ENCODE data around the gene OPCML. TPM values are rescaled to one million over a fixed set of nuclear protein-coding genes. Genes with fewer than 3 reads are reported as not detected.

The OPCML gene
- total RNA-seq, 1 donor from 2014 or later = not detected

DNA sequence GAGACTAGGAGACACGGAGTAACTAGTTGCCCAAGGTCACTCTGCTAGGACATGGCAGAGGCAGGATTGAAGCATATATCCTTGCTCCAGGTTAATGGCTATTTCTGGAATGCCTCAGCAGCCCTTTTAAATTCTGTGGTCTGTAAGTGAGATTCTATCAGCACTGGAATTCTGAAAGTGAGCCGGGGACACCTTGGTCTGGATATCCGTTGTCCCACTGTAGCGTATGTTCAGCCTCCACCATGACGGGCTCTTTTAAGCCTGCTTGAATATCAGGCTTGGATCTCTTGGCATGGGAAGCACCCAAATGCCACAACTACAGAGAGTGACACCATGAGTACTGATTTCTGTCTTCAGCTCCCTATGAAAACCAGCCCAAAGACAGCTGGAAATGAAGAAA, 254.4 kb downstream of the OPCML start:
- no peak for DNase-seq

DNA sequence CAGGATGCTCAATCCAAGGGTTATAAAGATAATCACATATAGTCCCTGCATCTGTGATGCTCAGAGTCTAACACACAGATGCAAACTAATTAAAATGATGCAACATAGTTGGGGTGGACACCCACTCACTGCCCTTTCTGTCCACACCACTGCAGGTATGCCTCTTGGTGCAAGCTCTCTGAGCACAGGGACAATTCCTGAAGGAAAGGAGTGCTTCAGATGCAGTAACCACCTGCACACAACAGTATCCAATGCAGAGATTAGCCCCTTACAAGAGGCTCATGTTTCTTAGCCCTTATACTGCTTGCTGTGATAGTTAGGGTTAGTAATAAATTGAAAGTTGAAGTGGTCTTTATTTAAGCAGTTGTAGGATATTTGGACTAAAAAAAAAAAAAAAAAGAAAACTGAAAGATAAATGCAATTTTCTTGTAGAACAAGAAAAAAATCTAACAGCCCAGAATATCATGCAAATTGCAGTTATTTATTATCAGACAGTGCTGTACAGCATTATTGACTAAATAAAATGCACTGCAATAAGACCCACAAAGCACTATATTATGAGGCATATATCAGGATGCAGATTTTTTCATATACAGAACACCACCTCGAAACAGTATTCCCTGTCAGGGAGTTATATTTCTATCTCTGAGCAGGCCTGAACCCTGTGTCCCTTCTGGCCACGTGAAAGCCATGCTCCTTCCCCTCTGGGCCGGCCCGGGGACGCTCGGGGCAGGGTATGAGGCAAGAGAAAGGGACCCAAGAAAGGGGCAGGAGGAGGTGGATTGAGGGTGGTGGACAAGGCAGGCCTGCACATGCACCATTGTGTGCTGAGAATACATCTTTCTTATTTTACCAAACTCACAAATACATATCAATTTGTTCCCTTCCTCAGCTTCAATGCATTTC, 260.2 kb downstream of the OPCML start:
- no peak for DNase-seq

DNA sequence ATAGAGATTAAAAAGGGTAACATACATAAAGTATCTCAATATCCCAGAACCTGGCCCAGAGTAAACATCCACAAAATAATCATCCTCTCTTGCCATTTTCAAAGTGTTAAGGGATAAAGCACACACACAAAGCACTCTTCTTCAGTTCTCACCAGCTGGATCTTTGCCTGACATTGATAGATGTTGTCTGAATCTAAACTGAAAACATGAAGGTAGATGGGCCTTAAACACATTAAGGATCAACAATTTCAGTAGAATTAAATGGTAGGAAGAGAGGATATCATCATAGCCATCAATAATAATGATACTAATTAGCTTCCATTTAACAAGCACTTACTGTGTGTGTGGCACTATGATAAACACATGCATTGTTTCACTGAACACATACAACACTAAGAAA, 261.1 kb downstream of the OPCML start:
- DNase-seq = no peak

DNA sequence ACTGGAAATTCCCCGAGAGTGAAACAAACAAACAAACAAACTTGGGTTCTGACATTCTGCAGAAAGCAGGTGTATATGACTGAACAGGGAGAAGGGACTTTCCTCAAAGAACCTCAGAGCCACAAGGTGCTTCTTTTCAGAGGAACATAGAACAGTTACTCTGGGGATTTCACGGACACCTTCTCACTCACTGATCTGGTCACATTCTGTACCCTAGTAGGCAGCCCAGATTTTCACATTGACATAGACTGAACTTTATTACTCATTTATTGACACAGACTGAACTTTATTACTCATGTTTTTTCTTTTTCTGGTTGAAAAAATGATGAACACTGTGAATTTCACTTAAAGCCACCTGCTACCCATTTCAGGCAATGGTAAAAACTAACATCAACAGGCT, 263.0 kb downstream of the OPCML start:
- no peak for DNase-seq

DNA sequence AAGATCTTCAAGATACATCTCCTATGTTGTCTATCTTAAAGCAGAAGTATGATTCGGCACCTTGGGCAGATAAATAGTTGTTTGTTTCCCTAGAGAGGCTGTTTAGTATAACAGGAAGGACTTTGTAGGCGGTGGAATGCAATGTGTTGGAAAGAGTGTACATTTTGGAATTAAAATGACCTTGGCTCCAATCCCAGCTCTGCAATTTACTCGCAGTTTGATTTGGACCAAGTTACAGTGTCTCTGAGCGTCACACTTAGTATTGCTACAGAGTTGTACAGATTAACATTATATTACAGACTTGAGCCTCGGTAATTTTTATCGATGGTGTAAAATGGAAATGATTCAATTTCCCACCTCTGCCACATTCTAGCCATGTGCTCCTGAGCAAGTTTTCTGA, 265.3 kb downstream of the OPCML start:
- DNase-seq = no peak

DNA sequence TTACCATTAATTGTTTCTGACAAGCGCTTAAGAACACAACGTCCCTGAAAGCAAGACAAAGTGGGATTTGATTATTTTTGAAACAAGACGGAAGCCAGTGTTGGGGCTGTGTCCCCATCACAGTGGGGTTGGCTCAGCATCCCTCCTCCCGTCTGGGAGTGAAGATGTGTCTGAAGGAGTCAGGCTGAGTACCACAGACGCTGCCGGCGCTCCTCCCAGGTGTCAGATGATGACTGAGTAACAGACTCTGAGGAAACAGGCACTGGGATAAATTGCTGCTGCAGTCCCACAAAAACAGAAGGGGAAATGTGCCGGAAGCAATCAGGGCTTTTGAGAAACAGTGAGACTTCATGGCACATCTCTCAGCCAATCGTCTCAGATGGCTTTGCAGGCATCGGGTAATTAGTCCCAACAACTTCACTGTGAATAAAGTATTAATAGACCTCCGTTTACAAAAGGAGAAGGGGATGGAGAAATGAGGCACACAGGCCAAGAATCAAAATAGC, 266.7 kb downstream of the OPCML start:
- no peak for DNase-seq

DNA sequence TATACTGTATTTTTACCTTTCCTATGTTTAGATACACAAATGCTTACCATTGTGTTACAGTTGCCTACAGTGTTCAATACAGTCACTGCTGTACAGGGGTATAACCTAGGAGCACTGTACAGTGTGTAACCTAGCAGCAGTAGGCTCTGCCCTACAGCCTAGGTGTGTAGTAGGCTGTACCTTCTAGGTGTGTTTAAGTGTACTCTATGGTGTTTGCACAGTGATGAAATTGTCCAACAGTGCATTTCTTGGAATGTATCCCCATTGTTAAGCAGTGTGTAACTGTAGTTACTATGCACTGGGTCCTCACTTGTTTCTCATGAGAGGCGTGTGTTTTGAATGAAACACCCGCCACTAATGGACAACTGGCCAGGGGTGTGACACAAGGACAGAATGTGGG, 269.0 kb downstream of the OPCML start:
- no peak for DNase-seq

DNA sequence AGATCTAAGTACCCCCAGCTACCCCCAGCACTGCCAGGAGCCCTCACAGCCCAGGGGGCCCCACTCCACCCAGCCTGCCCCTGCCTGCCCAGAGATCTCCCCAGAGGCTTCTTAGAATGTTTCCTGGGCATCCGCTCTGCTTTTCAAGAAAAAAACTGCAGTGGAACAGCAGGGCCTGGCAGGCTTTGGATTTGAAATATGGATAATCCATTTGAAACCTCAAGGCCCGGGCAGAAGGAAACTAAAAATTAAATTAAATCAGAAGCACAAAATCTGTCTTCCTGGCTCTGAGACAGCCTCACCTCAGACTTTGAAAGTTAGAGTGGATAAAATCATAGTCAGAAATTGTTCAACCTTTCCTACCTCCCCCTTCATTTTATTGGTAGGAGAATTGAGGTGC, 273.6 kb downstream of the OPCML start:
- DNase-seq = no peak

DNA sequence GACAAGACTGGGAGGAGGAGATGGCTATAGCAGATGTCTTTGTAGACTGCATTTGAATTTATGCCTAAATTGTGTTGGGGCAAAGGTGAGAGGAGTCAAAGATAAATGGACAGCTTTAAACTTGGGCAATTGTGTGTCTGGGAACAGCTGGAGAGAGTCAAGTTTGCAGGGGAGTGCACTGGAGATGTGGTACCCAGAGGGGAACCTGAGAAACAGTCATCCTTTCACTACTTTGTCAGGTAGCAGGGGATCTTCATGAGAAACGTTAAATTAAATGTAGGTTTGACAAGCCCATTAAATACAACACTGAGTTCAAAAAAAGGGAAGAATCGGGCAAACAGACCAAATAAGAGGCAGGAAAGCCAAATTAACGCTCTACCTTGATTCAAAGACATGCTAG, 277.7 kb downstream of the OPCML start:
- DNase-seq = no peak

DNA sequence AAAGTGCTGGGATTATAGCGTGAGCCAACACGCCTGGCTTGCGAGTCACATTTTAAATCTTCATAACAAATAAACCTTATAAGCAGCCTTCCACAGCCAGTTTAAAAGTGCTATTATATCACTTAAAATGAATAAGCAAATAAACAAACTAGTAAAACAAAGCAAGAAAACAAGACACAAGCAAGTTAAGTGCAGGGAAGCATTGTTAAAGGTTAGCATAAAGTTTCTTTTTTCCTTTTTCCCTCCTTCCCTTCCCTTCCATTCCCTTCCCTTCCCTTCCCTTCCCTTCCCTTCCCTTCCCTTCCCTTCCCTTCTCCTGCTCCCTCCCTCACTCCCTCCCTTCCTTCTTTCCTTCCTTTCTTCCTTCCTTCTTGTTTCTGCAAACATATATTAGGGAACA, 278.7 kb downstream of the OPCML start:
- no peak for DNase-seq

DNA sequence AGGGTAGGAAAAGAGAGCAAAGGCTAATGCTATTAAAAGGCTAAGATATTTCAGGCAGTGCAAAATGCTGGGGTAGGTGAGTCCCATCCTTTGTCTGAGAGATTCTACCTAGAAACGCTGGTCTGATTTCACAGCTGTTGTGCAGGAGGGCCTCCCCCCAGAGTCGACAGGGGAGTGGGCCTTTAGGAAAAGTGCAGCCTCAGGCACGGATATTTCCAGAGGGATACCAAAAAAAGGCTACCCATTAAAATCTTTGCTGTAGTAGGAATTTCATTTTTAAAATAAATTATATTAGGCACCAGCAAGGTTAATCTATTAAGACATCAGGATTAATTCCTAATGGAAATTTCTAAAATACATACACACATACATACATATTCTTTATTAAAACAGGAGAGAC, 280.5 kb downstream of the OPCML start:
- no peak for DNase-seq

DNA sequence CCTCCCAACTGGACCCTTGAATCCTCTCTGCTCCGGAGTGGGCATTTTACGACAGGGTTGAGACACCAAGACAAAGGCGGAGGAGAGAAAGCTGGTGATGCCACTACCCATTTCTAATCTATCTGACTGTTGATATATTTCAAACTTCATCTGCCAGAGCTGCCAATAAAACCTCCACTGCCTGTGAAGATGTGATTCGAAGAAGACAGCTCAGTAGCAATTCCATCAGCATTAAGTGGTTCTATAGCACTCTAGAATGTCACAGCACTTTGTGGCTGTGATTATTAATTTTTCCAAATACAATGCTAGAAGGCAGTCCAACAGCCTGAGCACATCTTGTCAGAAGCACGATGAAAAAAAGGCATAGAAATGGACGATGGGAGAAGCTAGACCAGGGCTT, 282.8 kb downstream of the OPCML start:
- no peak for DNase-seq

DNA sequence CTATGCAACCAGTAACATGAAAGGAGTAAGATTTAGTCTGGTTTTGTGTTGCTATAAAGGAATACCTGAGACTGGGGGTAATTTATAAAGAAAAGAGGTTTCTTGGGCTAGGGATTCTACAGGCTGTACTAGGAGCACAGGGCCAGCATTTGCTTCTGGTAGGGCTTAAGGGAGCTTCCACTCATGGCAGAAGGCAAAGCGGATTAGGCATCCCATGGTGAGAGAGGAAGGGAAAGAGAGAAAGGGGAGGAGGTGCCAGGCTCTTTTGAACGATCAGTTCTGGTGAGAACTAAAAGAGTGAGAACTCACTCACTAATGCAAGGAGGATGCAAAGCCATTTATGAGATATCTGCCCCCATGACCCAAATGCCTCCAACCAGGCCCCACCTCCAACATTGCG, 283.2 kb downstream of the OPCML start:
- no peak for DNase-seq

DNA sequence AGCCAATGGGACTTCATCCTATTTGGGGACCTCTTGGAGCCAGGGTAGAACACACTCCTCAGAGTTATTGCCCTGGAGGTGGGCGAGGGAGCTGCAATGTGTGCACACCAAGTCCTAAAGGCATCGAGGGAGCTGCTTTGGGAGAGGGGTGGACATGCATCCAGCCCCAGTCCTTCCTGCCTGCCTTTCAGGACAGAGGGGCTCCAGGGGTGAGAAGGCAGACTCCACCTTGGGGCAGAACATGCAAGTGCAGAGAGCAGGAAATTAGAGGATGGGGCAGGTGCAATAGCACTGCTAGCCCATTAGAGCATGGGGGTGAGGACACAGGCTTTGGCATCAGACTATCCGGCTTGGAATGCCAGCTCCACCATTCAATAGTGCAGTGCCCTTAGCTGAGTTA, 288.5 kb downstream of the OPCML start:
- no peak for DNase-seq

DNA sequence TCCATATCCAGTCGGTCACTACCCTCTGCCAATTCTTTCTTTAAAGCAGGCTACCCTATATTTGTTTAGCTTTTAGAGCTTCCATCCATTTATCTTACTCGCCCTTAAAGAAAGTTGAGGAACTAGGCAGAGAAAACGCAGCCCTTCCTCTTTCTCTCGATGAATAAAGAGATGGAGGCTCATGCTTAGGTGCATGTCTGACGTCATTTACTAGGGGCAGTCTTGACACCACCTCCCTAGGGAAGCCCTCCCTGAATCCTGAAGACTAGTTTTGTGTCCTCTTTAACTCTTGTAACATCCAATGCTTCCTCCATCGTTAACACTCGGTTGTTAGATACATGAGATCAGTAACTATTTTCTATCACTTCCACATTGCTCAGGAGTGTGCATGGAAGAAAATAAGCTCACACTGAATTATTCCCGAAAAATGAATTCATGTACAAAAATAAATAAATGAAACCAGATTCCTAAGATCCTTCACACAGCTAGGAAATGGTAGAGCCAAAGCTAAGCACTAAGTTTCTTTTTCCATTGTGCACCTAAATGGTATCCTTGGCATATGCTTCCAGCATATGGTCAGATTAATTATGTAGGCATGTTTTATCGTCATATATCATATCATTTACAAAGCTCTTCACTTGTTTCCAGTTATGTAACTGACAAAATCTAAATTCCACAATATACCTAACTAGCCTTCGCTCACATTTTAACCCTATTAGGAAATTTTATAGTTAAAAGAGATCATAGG, 291.2 kb downstream of the OPCML start:
- DNase-seq = no peak

DNA sequence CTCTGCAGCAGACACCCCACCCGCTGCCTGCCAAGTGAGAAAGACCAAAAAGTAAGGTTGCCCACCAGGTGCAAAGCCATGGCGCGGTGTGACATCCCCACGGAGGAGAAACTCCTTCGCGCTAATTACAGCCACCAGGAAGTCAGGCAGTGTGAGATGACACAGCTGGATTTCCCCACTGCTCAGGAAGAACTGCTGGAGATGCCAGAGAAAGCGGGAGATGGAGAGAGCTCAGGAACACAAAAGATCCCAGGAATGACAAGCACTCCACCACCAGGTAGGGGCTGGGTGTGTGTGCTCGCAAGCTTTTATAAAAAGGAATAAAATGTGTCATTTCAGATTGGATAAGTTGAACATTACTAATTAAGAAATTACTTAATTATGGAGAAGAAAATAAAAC, 292.7 kb downstream of the OPCML start:
- no peak for DNase-seq

DNA sequence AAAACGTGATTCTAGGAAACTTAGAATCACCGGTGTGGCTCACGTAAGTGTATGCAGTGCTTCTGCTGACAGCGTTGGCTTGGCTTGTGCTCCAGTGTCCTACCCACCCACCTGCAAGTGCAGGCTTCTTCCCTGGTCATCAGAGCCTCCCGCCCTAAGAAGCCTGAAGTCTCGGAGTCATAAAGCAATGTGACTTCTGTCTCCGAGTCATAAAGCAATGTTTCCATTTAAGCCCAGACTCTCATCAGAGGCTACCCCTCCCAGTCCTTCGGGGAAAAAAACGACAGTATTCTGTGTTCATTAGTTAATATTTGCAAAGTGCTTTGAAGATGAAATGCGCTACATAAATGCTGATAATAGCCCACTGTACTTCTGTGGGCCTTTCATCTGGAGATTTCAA, 293.8 kb downstream of the OPCML start:
- DNase-seq = no peak

DNA sequence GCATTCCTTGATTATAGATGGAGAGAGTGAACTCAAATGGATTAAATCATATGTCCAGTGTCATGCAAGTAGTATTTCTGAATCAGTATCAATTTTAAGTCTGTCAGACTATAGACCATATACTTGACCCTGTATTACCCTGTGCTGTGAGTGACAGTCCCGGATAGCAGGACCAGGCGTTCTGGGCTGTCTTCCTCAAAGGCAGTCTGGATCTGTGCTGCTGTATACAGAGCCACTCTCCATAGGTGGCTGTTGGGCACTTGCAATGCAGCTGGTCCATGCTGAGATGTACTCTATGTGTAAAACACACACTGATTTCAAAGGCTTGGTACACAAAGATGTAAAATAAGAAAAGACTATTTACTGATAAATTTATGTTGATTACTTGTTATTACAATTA, 294.3 kb downstream of the OPCML start:
- DNase-seq = no peak

DNA sequence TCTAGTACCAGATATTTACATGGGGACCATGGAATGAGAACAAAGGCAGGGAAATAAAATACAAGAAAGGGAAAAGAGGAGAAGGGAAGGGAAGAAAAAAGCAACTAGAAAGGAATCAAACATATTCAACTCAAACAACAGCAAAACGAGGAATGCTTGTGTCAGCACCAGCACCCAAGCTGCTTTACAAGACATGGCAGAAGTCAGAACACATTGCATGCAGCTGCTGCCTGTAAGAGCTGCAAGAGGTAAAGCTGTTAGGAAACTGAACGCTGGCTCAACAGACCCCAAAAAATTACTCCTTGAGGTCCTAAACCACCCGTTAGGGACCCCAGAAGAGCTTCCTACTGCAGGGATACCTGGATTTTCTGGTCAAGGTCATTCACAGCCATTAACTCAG, 296.9 kb downstream of the OPCML start:
- no peak for DNase-seq

DNA sequence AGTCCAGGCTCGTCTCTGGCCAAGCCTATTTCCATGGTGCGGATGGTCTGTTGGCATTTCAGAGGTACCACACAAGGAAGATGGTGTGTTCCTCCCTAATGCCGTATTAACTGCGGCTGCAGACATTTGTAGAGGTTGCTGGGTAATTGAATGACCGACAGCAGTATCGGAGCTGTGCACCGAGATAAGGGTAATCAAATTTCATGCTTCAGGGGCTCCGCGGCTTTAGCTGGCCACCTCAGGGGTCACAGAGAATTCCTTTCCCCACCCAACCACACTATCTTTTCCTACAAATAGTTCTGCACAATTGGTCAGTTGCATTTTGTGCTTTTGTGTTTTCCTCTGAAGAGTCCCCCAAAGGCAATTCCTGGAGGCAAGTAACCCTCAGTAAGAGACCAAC, 297.4 kb downstream of the OPCML start:
- DNase-seq = no peak

DNA sequence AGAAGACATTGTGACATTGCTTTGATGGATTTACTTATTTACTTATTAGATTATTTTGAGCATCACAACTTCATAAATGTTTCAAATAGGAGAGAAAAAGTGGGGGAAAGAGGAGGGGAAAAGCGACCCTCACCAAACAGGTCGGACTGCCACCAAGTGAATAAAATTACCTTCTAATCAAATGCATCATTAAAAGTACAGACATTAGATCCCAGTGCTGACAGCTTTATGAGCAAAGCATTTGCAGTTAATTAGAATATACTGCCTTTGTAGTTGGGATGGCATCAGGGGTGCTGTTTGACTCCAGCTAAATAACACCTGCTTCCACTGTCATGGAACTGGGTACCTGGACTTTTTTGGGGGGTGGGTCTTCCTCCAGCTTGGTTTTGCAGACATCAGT, 299.6 kb downstream of the OPCML start:
- DNase-seq = no peak

DNA sequence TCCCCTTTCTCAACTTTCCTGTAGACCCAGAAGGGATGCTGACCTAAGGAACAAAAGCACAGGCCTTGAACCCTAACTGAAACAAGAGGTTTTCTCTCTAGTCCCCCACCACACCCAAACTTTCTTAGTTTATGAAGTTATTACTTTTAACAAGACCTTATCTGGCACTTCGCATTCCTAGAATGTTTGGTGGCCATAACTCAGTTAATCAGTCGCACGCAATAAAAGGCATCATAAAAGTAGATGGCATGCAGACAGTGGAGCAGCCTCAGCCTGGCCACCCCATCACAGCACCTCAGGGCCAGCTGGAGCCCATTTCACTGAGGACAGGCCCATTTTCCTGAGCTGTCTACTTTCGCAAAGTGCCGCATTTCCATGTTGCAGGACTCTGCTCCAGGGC, 301.9 kb downstream of the OPCML start:
- DNase-seq = no peak

DNA sequence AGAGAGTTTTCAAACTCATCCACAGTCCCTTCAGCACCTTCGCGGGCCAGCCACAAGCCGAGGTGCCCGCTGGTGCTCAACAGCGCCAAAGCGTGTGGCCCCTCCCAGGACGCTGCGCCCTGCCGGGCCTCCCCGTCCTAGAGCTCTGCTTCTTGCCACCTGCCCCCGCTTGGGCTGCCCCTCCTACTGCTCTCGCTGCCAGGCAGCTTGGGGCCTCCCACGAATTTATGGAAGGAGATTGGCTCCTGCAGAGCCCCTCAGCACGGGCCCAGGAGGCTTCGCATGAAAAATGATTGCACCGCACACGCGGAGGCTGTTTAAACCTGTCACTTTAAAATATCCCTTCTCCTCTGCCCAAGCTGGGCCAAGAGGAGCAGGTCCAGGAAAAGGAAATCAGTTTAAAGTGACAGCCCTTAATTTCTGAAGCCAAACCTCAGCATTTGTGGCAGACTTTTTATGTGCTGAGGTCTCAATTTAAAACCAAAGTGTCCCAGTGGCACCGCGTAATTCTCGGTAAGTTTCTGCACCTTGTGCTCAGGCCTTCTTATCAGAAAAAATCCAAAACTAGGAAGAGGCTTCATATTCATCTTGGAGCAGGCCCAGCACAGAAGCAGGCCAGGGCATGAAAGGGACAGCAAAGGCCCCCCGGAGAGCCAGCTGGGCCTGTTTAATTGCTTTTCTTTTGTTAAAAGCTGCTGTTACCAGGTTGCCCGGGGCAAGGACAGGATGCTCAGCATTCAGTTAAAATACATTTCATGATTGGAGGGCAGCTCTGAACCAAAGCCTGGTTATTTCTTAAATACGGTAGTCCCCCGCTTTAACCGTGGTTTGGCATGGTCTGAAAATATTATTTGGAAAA, 303.6 kb downstream of the OPCML start:
- no peak for DNase-seq
